ENCODE measurements around the gene EID3. TPM values are rescaled to one million over a fixed set of nuclear protein-coding genes. Genes with fewer than 3 reads are reported as not detected.
"Not testable (repeated sequence)": the region's sequence is repeated elsewhere in the genome, so short reads cannot be mapped to it uniquely, and the experiment has no call there.

EID3 gene
- total and polyA plus RNA-seq, 10 of the 15 experiments (the other 5 are each of a cell fraction or from before 2014, with no cell fraction given) = 0.92 to 7.0 (median 4.3) TPM

GRCh38 chr12:104323899-104324298 is 20.4 kb downstream of the EID3 start:
- Histone ChIP-seq H3K4me2 (ENCODE audit: control insufficient read depth, insufficient read depth) (no peak overlapping the region), H4K20me1 (ENCODE audit: control insufficient read depth, insufficient read depth) (no peaks in the 10 kb centered on the region), H3K4me1 (ENCODE audit: control insufficient read depth, insufficient read depth, low read length) (no peaks in the 10 kb centered on the region), H3K27me3 (replicated peaks in 1 of 2; ENCODE audit: control insufficient read depth in 2 of 2, insufficient read depth in 2 of 2, low read length in 1 of 2) (no peaks in the 10 kb centered on the region), H3K27ac (ENCODE audit: control insufficient read depth, insufficient read depth) (no peak overlapping the region), H3K36me3 (ENCODE audit: control insufficient read depth in 2 of 2, insufficient read depth in 2 of 2, low read length in 1 of 2) (peaks cover 7 to 30% of the 10 kb centered on the region in 2 experiments), H2AFZ (ENCODE audit: control insufficient read depth, low read depth, low read length) (no peak overlapping the region), H3K79me2 (ENCODE audit: control insufficient read depth, insufficient read depth, low read length) (no peaks in the 10 kb centered on the region), H3K9me3 (replicated peaks; ENCODE audit: control insufficient read depth, insufficient read depth, low read length) (no peaks in the 10 kb centered on the region), H3K4me3 (no peak overlapping the region), H3K9ac (ENCODE audit: control insufficient read depth, insufficient read depth, low read length) (no peak overlapping the region)
- no TSS peak for BruUV-seq (replicated peaks)
- no peak for DNase-seq (ENCODE audit: low read depth, low spot score)
- ATAC-seq = no peak
- TF ChIP-seq ATF7 (IDR thresholded peaks at IDR 0.05; ENCODE audit: low read depth) = no peak
- TF ChIP-seq JUNB (IDR thresholded peaks at IDR 0.05) = no peak
- TF ChIP-seq RELA (IDR thresholded peaks at IDR 0.05; ENCODE audit: borderline replicate concordance, partially characterized antibody) = no peak
- no peak for TF ChIP-seq ZBED1 (IDR thresholded peaks at IDR 0.05; ENCODE audit: borderline replicate concordance)
- no peak for TF ChIP-seq FOXK2 (IDR thresholded peaks at IDR 0.05)
- no peak for TF ChIP-seq PRDM15 (CRISPR knock-in tag; IDR thresholded peaks at IDR 0.05)
- 92% methylated on average over 1 of the region's 1 CpG for WGBS (ENCODE audit: insufficient coverage, insufficient replicate concordance, low lambda C conversion rate, missing lambda C conversion rate)
- POLR2A ChIA-PET = interaction anchor here (0.7 kb wide), 1 partner anchor 66 kb away, joined by 4 read pairs; no protein-coding TSS in a partner anchor
- CTCF ChIA-PET = no interaction called here
- in situ Hi-C loops (cut with MboI) (no loop called here), intact Hi-C loops (cut with micrococcal nuclease; ENCODE audit: unreplicated experiment) (no loop called here)
- no peak for FAIRE-seq
- SMC1A ChIA-PET (ENCODE audit: uncharacterized antibody, unreplicated experiment) = interaction anchor here (0.9 kb wide), 1 partner anchor 15 kb away, joined by 3 read pairs; no protein-coding TSS in a partner anchor
- RAD21 ChIA-PET (ENCODE audit: unreplicated experiment) = no interaction called here

DNA sequence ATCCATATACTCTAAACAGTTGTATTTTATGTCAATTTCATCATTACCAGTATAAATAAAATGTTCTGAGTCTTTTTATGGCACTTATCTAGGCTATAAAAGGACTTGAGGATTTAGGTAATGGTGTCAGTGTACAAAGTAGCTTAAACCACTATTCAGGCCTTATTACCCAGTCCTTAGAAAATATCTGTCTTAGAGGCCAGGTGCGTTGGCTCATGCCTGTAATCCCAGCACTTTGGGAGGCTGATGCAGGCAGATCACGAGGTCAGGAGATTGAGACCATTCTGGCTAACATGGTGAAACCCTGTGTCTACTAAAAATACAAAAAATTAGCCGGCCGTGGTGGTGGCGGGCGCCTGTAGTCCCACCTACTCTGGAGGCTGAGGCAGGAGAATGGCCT is 24.7 kb downstream of the EID3 start:
- in situ Hi-C loops (cut with MboI); H2AFZ ChIP-seq (ENCODE audit: control insufficient read depth, low read depth, low read length); H3K79me2 ChIP-seq (ENCODE audit: control insufficient read depth, insufficient read depth, low read length); H3K27ac ChIP-seq (ENCODE audit: control insufficient read depth, insufficient read depth); H3K27me3 ChIP-seq (replicated peaks in 1 of 2; ENCODE audit: control insufficient read depth in 2 of 2, insufficient read depth in 2 of 2, low read length in 1 of 2); intact Hi-C loops (cut with micrococcal nuclease; ENCODE audit: unreplicated experiment); H4K20me1 ChIP-seq (ENCODE audit: control insufficient read depth, insufficient read depth); H3K9ac ChIP-seq (ENCODE audit: control insufficient read depth, insufficient read depth, low read length); ATAC-seq; H3K4me2 ChIP-seq (ENCODE audit: control insufficient read depth, insufficient read depth); RAD21 ChIA-PET (ENCODE audit: unreplicated experiment); FAIRE-seq; BruUV-seq (replicated peaks); DNase-seq (ENCODE audit: low read depth, low spot score); H3K9me3 ChIP-seq (replicated peaks; ENCODE audit: control insufficient read depth, insufficient read depth, low read length); H3K4me1 ChIP-seq (ENCODE audit: control insufficient read depth, insufficient read depth, low read length); H3K4me3 ChIP-seq: not testable (repeated sequence)
- H3K36me3 ChIP-seq (ENCODE audit: control insufficient read depth in 2 of 2, insufficient read depth in 2 of 2, low read length in 1 of 2) = peaks cover 8 to 19% of the 10 kb centered on the region in 2 experiments; a peak in 3 of 4 replicates
- SMC1A ChIA-PET (ENCODE audit: uncharacterized antibody, unreplicated experiment) = interaction anchor here (0.6 to 1.1 kb wide), 2 partner anchors 25 to 609 kb away, joined by 3 to 4 read pairs; no protein-coding TSS in a partner anchor
- CTCF ChIA-PET = interaction anchor here (0.6 kb wide), 1 partner anchor 22 kb away, joined by 3 read pairs; no protein-coding TSS in a partner anchor
- POLR2A ChIA-PET = interaction anchor here (0.6 to 1.2 kb wide), 3 partner anchors 22 to 123 kb away, joined by 3 to 5 read pairs (median 4); no protein-coding TSS in a partner anchor
- 97% methylated on average over 6 of the region's 6 CpGs for WGBS (ENCODE audit: insufficient coverage, insufficient replicate concordance, low lambda C conversion rate, missing lambda C conversion rate)

Measured in GM12878 (cell line).